ENCODE measurements around the gene HYDIN. TPM values are rescaled to one million over a fixed set of nuclear protein-coding genes. Genes with fewer than 3 reads are reported as not detected.

The HYDIN gene
- total and polyA plus RNA-seq, 11 donors: 0.26 to 5.4 (median 1.5) TPM

DNA sequence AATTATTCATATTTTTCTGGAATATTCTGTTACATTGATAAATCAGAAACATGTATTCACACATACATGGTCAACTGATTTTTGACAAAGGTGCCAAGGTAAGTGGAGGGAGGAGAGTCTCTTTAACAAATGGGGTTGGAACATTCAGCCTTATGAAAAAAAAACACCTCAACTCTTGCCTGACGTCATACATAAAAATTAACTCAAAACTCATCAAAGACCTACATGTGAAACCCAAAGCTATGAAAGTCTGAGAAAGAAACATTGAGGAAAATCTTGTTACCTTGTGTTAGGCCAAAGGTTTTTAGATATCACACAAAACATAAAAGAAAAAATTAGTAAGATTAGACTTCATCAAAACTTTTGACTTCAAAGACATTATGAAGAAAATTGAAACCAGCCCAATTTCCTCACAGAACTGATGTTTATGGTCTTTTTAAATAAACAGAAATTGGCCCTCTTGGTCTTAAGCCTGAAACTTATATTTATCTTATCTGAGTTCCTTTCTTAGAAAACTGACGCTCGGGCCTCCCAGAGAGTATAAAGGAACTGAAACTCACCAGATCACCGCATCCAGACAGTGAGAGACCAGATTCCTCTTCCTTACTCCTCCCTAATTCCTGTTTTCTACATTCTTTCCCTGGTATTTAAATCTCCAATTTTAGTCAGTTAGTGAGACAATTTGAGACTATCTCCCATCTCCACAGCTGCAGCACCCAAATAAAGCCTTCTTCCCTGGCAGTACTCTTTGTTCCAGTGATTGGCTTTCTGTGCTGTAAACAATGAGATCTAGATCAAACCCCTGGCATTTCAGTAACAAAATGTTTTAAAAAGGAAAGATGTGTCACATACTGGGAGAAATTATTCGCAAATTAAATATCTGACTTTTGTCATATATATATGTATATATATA lies 4.0 kb downstream of the HYDIN start:
- Histone ChIP-seq H3K4me1 (no peaks in the 10 kb centered on the region), H3K27ac (no peak overlapping the region), H3K9me3 (peaks cover 0 to 53% (median 24%) of the 10 kb centered on the region in 12 donors), H3K27me3 (peaks cover 0 to 24% (median 6%) of the 10 kb centered on the region in 9 donors), H3K4me3 (no peak overlapping the region), H3K36me3 (no peaks in the 10 kb centered on the region)
- TF ChIP-seq, protein P1, sequence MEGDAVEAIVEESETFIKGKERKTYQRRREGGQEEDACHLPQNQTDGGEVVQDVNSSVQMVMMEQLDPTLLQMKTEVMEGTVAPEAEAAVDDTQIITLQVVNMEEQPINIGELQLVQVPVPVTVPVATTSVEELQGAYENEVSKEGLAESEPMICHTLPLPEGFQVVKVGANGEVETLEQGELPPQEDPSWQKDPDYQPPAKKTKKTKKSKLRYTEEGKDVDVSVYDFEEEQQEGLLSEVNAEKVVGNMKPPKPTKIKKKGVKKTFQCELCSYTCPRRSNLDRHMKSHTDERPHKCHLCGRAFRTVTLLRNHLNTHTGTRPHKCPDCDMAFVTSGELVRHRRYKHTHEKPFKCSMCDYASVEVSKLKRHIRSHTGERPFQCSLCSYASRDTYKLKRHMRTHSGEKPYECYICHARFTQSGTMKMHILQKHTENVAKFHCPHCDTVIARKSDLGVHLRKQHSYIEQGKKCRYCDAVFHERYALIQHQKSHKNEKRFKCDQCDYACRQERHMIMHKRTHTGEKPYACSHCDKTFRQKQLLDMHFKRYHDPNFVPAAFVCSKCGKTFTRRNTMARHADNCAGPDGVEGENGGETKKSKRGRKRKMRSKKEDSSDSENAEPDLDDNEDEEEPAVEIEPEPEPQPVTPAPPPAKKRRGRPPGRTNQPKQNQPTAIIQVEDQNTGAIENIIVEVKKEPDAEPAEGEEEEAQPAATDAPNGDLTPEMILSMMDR (IDR thresholded peaks at IDR 0.05): no peak
- TF ChIP-seq POLR2A (IDR thresholded peaks at IDR 0.05): no peak
- intact Hi-C loops (cut with DNase I): no loop called here
- WGBS, 4 donors: 62 to 74% (median 68%) methylated on average over 5 of the region's 5 CpGs
- no peak for ATAC-seq
- DNase-seq: no peak

DNA sequence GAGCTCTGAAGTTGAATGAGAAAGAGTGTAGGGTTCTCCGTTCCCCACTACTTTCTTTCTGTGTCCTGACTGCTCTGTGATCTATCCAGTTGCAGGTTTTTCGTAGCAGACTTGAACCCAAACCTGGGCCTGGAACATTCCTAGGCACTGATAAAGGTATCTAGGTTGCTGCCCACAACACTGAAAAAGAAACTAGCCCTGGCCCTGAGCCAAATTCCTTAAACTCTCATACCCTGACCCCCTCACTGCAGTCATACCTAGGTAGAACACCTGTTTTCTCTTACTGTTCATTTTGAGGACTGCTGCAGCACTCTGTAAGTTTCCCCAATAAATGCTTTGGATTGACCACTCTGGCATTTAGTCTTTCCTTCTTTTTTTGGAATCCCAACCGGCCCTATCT lies 5.4 kb downstream of the HYDIN start:
- no peak for TF ChIP-seq POLR2A (IDR thresholded peaks at IDR 0.05)
- TF ChIP-seq, protein P1 (IDR thresholded peaks at IDR 0.05): no peak
- Histone ChIP-seq H3K4me1 (no peaks in the 10 kb centered on the region), H3K27me3 (peaks cover 0 to 10% (median 0%) of the 10 kb centered on the region in 9 donors), H3K9me3 (peaks cover 0 to 53% (median 24%) of the 10 kb centered on the region in 12 donors), H3K4me3 (no peak overlapping the region), H3K36me3 (no peaks in the 10 kb centered on the region), H3K27ac (no peak overlapping the region)
- no peak for ATAC-seq
- WGBS, 4 donors: 78 to 85% (median 84%) methylated on average over 3 of the region's 3 CpGs
- intact Hi-C loops (cut with DNase I): no loop called here
- DNase-seq: no peak

DNA sequence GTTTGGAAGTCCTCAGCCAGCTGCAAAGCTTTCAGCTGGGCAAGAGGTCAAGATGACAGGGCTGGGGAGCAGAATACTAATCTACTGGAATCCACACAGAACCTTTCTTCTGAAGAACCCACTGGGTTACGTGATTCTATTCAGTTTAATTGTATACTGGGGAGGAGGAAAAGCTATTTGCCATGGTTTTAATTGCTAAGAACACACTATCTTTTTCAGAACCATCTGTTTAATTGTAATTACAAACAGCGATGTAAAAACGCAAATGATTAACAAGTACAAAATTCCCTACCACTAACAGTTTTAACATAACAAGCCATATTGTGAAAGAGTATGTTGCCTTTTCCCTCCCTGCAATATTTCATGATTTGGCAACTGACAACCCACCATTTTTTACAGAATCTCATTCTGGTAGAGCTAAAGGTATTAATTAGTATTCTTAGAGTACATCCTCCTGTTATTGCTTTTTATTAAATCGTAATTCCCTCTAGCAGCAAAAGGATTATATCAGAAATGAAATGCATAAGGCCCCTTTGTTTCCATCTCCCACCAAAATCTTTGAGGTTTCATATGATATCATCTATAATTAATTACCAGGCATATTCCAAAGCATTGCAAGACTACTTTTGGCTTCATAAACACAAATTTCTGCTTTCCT lies 12.1 kb downstream of the HYDIN start:
- Histone ChIP-seq H3K9me3 (peaks cover 0 to 18% (median 4%) of the 10 kb centered on the region in 12 donors), H3K4me3 (no peak overlapping the region), H3K27ac (no peak overlapping the region), H3K27me3 (no peaks in the 10 kb centered on the region), H3K4me1 (no peaks in the 10 kb centered on the region), H3K36me3 (no peaks in the 10 kb centered on the region)
- no peak for ATAC-seq
- no peak for TF ChIP-seq POLR2A (IDR thresholded peaks at IDR 0.05)
- TF ChIP-seq, protein P1 (IDR thresholded peaks at IDR 0.05): no peak
- intact Hi-C loops (cut with DNase I): loop anchor here in 1 of 10 donors (10.0 kb wide), 1 partner anchor 96 kb away; no protein-coding TSS in a partner anchor
- no peak for DNase-seq
- WGBS, 4 donors: 70 to 78% (median 74%) methylated on average over 4 of the region's 4 CpGs

DNA sequence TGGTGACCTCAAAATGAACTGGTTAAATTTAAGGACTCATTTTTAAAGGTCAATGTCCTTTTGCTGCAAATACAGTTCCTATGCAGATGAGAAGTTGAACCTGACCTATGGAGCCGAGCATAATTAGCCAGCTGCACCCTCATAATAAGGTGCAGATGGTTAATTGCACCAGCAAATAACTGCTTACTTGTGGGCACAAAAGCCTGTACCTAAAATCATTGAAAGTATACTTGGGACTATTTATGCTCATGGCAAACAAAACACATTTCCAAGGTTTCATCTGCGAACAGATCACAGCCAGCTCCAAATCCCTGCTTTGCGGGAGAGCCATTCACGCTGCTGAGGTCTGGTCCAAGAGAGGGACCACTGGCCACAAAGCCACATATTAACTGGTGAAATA lies 13.0 kb downstream of the HYDIN start:
- Histone ChIP-seq H3K4me3 (no peak overlapping the region), H3K9me3 (peaks cover 0 to 14% (median 4%) of the 10 kb centered on the region in 12 donors), H3K27me3 (no peaks in the 10 kb centered on the region), H3K27ac (no peak overlapping the region), H3K4me1 (no peaks in the 10 kb centered on the region), H3K36me3 (no peaks in the 10 kb centered on the region)
- WGBS, 4 donors: 81 to 93% (median 91%) methylated on average over 4 of the region's 4 CpGs
- TF ChIP-seq POLR2A (IDR thresholded peaks at IDR 0.05): no peak
- TF ChIP-seq, protein P1 (IDR thresholded peaks at IDR 0.05): no peak
- DNase-seq: no peak
- ATAC-seq: no peak
- intact Hi-C loops (cut with DNase I): loop anchor here in 1 of 10 donors (10.0 kb wide), 1 partner anchor 97 kb away; no protein-coding TSS in a partner anchor

Data from heart left ventricle (tissue), 16 donors.